ENCODE data around the gene ALK. TPM values are rescaled to one million over a fixed set of nuclear protein-coding genes. Genes with fewer than 3 reads are reported as not detected.
A peak's percentile ranks its signal among the peaks of the same experiment; 100 is the strongest.

ALK gene
- total RNA-seq, 1 experiment from 2014 or later, result 0.87 TPM

DNA sequence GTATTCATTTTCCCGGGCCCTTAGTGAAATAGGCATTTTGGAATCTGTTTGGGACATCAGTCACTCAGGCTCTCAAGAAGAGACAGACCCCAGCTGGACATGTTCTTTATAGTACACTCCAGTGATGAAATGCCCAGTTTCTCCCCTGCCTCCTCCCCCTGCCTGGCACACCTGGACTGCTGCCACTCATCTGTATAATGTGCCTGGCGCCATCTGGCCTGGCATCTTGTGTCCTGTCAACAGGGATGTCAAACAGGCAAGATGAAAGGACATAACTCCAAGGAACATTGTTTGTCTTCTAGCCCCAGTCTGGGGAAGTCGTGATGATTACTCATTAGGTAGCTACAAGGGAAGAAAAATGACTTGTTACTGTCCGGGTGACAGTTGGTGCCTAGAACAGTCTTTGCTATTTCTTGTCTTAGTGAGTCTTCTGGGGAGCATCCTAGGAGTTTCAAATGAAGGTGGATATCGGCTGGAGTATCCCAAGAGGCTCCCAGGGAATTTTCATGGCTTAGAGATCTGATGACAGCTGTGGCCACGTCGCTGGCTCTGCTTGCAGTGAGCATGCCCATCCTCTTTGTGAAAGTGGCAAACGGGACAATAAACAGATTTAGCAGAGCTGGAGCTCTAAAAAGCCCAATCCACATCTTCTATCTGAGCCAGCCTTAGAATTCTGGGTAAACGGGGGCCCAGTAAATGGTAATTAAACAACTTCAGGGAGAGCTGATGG, 153.6 kb downstream of the ALK start:
- intact Hi-C loops (cut with micrococcal nuclease), result no loop called here
- BruUV-seq (replicated peaks), result no TSS peak
- no peak overlapping the region for H3K4me2 ChIP-seq (ENCODE audit: low read length)

DNA sequence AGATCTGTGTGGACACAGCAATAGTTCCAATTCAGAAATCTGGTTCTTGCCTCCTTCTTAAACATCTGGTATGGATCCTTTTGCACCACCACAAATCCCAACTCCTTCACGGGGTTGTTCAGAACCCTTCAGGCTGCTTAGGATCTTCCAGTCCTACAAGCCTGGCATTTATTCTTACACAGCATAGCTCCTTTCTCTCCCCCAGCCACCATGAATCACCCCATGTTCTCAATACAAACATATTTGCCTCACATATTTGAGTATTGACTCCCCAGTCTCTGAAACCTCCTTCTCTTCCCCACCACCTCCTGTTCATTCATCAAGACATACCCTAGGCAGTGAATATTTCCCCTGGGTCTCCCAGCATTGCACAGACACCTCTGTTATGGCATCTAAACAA, 155.2 kb downstream of the ALK start:
- Histone ChIP-seq H3F3A (ENCODE audit: low read length, unreplicated experiment) (no peaks in the 10 kb centered on the region), H3K27ac (ENCODE audit: low read length) (no peak overlapping the region), H3K4me1 (ENCODE audit: insufficient read depth, low read length) (no peaks in the 10 kb centered on the region), H3K27me3 (ENCODE audit: low read length) (no peaks in the 10 kb centered on the region), H3K79me2 (ENCODE audit: low read length) (no peaks in the 10 kb centered on the region), H3K36me3 (ENCODE audit: low read depth, low read length) (no peaks in the 10 kb centered on the region), H2AFZ (ENCODE audit: low read length) (no peak overlapping the region), H3K9me2 (replicated peaks; ENCODE audit: low read length) (no peaks in the 10 kb centered on the region), H3K9ac (ENCODE audit: low read length) (no peak overlapping the region), H4K20me1 (ENCODE audit: low read length) (no peaks in the 10 kb centered on the region), H3K4me2 (ENCODE audit: low read length) (no peak overlapping the region), H3K9me3 (ENCODE audit: low read length) (no peaks in the 10 kb centered on the region), H3K4me3 (ENCODE audit: low read length) (no peak overlapping the region)
- ChIA-PET CTCF (no interaction called here), POLR2A (ENCODE audit: unreplicated experiment) (no interaction called here)
- BruUV-seq (replicated peaks), result no TSS peak
- DNase-seq, result peak; percentile 23
- intact Hi-C loops (cut with micrococcal nuclease), result no loop called here
- TF ChIP-seq, protein P1, sequence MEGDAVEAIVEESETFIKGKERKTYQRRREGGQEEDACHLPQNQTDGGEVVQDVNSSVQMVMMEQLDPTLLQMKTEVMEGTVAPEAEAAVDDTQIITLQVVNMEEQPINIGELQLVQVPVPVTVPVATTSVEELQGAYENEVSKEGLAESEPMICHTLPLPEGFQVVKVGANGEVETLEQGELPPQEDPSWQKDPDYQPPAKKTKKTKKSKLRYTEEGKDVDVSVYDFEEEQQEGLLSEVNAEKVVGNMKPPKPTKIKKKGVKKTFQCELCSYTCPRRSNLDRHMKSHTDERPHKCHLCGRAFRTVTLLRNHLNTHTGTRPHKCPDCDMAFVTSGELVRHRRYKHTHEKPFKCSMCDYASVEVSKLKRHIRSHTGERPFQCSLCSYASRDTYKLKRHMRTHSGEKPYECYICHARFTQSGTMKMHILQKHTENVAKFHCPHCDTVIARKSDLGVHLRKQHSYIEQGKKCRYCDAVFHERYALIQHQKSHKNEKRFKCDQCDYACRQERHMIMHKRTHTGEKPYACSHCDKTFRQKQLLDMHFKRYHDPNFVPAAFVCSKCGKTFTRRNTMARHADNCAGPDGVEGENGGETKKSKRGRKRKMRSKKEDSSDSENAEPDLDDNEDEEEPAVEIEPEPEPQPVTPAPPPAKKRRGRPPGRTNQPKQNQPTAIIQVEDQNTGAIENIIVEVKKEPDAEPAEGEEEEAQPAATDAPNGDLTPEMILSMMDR (conservative IDR thresholded peaks at IDR 0.05; ENCODE audit: low read depth, low read length), result no peak
- no peak for TF ChIP-seq EZH2phosphoT487 (IDR thresholded peaks at IDR 0.05; ENCODE audit: borderline replicate concordance, low read length)
- no peak for TF ChIP-seq EZH2 (IDR thresholded peaks at IDR 0.05; ENCODE audit: low read length, unreplicated experiment)
- no peak for ATAC-seq

More for the DNA sequence above, 153.6 kb downstream of the ALK start:
- Histone ChIP-seq H4K20me1 (ENCODE audit: low read length) (no peaks in the 10 kb centered on the region), H3K9me2 (replicated peaks; ENCODE audit: low read length) (no peaks in the 10 kb centered on the region), H3K9ac (ENCODE audit: low read length) (no peak overlapping the region), H3K36me3 (ENCODE audit: low read depth, low read length) (no peaks in the 10 kb centered on the region), H3F3A (ENCODE audit: low read length, unreplicated experiment) (no peaks in the 10 kb centered on the region), H3K79me2 (ENCODE audit: low read length) (no peaks in the 10 kb centered on the region), H3K4me1 (ENCODE audit: insufficient read depth, low read length) (no peaks in the 10 kb centered on the region), H2AFZ (ENCODE audit: low read length) (no peak overlapping the region), H3K27me3 (ENCODE audit: low read length) (no peaks in the 10 kb centered on the region), H3K4me3 (ENCODE audit: low read length) (no peak overlapping the region), H3K9me3 (ENCODE audit: low read length) (no peaks in the 10 kb centered on the region), H3K27ac (ENCODE audit: low read length) (no peak overlapping the region)
- DNase-seq, result no peak
- POLR2A ChIA-PET (ENCODE audit: unreplicated experiment), result no interaction called here
- TF ChIP-seq EZH2phosphoT487 (IDR thresholded peaks at IDR 0.05; ENCODE audit: borderline replicate concordance, low read length) (no peak), EZH2 (IDR thresholded peaks at IDR 0.05; ENCODE audit: low read length, unreplicated experiment) (no peak)
- TF ChIP-seq, protein P1 (conservative IDR thresholded peaks at IDR 0.05; ENCODE audit: low read depth, low read length), result no peak
- CTCF ChIA-PET, result no interaction called here
- ATAC-seq, result no peak

DNA sequence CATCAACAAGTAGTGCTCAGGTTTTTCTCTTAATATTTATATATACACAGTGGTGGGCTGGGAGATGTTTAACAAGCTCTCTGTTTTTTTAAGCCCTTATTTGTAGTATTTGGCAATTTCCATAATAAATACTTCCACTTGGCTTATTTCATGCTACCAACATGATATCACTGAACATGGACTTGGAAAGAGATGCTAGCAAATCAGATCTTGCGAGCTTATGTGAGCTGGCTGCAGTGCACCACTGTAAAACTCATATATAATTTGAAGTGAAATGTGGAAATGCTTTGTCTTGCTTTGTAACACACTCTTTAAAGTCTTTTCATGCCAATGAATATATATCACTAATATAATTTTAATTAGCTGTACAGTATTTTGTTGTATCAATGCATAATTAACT, 155.7 kb downstream of the ALK start:
- H3K27me3 ChIP-seq (ENCODE audit: low read length), result no peaks in the 10 kb centered on the region
- no peak overlapping the region for H3K27ac ChIP-seq (ENCODE audit: low read length)
- no peaks in the 10 kb centered on the region for H3K9me3 ChIP-seq (ENCODE audit: low read length)
- no peaks in the 10 kb centered on the region for H4K20me1 ChIP-seq (ENCODE audit: low read length)
- H2AFZ ChIP-seq (ENCODE audit: low read length), result no peak overlapping the region
- H3K9me2 ChIP-seq (replicated peaks; ENCODE audit: low read length), result no peaks in the 10 kb centered on the region
- intact Hi-C loops (cut with micrococcal nuclease), result no loop called here
- ChIA-PET POLR2A (ENCODE audit: unreplicated experiment) (no interaction called here), CTCF (no interaction called here)
- no peaks in the 10 kb centered on the region for H3K4me1 ChIP-seq (ENCODE audit: insufficient read depth, low read length)
- no peak overlapping the region for H3K9ac ChIP-seq (ENCODE audit: low read length)
- H3F3A ChIP-seq (ENCODE audit: low read length, unreplicated experiment), result no peaks in the 10 kb centered on the region
- no peak overlapping the region for H3K4me3 ChIP-seq (ENCODE audit: low read length)
- TF ChIP-seq, protein P1 (conservative IDR thresholded peaks at IDR 0.05; ENCODE audit: low read depth, low read length), result no peak
- no peak for TF ChIP-seq EZH2phosphoT487 (IDR thresholded peaks at IDR 0.05; ENCODE audit: borderline replicate concordance, low read length)
- TF ChIP-seq EZH2 (IDR thresholded peaks at IDR 0.05; ENCODE audit: low read length, unreplicated experiment), result no peak
- H3K79me2 ChIP-seq (ENCODE audit: low read length), result no peaks in the 10 kb centered on the region
- BruUV-seq (replicated peaks), result no TSS peak
- no peaks in the 10 kb centered on the region for H3K36me3 ChIP-seq (ENCODE audit: low read depth, low read length)
- no peak overlapping the region for H3K4me2 ChIP-seq (ENCODE audit: low read length)
- DNase-seq (no peak), ATAC-seq (no peak)
